Vagina (tissue), 2 donors: ENCODE measurements around the gene C1R.

ENCODE experiments used
- CTCF ChIP-seq, 3 experiments: fragments of 450-650 bp in 2 of 3; fragments of 200-600 bp in 1 of 3; sonication (generic) in 1 of 3; IDR thresholded peaks; one replicate each; pipeline ENCODE4 v1.5.1; 2017 to 2019; ENCODE audit warnings: antibody characterized with exemption in 3 of 3, mild to moderate bottlenecking in 2 of 3, moderate library complexity in 2 of 3
- POLR2A ChIP-seq, 2 donors: fragments of 450-650 bp; IDR thresholded peaks; one replicate each; pipeline ENCODE4 v1.6.1; 2017; ENCODE audit warnings: antibody characterized with exemption in 2 of 2, mild to moderate bottlenecking in 2 of 2, moderate library complexity in 2 of 2
- POLR2AphosphoS5 ChIP-seq, 2 donors: sonication (generic); formaldehyde crosslinking; IDR thresholded peaks; one replicate each; pipeline ENCODE4 v1.9.0; 2017; ENCODE audit warnings: antibody characterized with exemption in 2 of 2, mild to moderate bottlenecking in 2 of 2, low read depth in 1 of 2; ENCODE audit not compliant: insufficient read depth in 1 of 2

DNA sequence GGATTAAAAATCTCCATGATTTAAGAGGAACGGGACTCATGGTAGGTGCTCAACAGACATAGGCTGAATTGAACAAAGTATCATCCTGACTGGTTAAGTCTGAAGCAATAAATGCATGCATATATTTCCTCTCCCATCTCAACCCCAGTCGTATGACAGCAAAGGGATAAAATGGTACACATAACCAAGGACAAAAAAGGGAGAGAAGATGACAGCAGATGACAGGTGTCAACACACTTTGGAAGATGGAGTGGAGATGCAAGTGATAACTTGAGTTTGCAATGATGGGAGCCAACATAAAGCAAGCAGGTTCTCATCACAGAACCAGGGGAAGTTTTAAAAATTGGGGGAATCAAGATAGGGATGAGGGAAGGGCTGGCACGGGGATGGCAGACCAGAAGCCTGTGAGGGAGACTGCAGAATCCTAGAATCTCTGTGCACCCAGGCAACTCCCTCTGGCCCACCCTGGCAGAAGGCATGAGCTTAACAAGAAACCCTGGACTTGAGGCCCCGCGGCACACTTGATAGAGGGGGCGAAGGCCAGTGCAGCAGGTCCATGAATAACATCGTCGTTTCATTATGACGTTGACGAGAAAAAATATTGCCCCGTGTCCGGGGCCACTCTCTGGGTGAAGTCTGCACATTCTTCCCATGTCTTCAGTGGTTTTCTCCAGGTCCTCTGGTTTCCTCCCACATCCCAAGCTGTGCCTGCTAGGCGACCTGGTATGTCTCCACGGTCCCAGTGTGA lies 11.8 kb upstream of the C1R start:
- TF ChIP-seq CTCF (IDR thresholded peaks at IDR 0.05): no peak
- TF ChIP-seq POLR2AphosphoS5 (IDR thresholded peaks at IDR 0.05; ENCODE audit: insufficient read depth in 1 of 2, low read depth in 1 of 2): no peak
- TF ChIP-seq POLR2A (IDR thresholded peaks at IDR 0.05): no peak
